Gastroesophageal sphincter (tissue), 4 donors: ENCODE measurements around the gene CDK9. TPM values are rescaled to one million over a fixed set of nuclear protein-coding genes. Genes with fewer than 3 reads are reported as not detected.

ENCODE experiments used
- ATAC-seq: fragments of 150-250 bp; one replicate; pipeline ENCODE4 v1.9.1; 2016; ENCODE audit warnings: mild to moderate bottlenecking, moderate library complexity
- H3K27ac ChIP-seq, 4 donors: fragments of 200-600 bp; sonication (generic) in 3 of 4; 1 replicate in 3 of 4; 2 replicates in 1 of 4; pipeline ENCODE4 v1.5.1; 2016 to 2019
- H3K27me3 ChIP-seq: fragments of 200-600 bp; sonication (generic); one replicate; pipeline ENCODE4 v1.5.1; 2019
- H3K36me3 ChIP-seq, 2 donors: fragments of 200-600 bp; sonication (generic); one replicate each; pipeline ENCODE4 v1.5.1; 2019; ENCODE audit warnings: control low read depth in 1 of 2
- H3K4me1 ChIP-seq, 3 donors: fragments of 200-600 bp; sonication (generic); 1 replicate in 2 of 3; 2 replicates in 1 of 3; pipeline ENCODE4 v1.5.1; 2016 to 2019; ENCODE audit warnings: control low read depth in 2 of 3
- H3K4me3 ChIP-seq, 2 donors: fragments of 200-600 bp; sonication (generic); one replicate each; pipeline ENCODE4 v1.5.1; 2019; ENCODE audit warnings: mild to moderate bottlenecking in 1 of 2, moderate library complexity in 1 of 2
- H3K9me3 ChIP-seq, 3 donors: fragments of 200-600 bp; sonication (generic); one replicate each; pipeline ENCODE4 v1.5.1; 2017 to 2019; ENCODE audit warnings: control low read depth in 2 of 3
- CTCF ChIP-seq, 4 experiments: fragments of 200-600 bp in 2 of 4; fragments of 450-650 bp in 2 of 4; sonication (generic) in 1 of 4; IDR thresholded peaks; one replicate each; pipeline ENCODE4 v1.5.1; 2017 to 2019; ENCODE audit warnings: antibody characterized with exemption in 4 of 4, mild to moderate bottlenecking in 2 of 4, moderate library complexity in 2 of 4
- EP300 ChIP-seq: sonication (generic); formaldehyde crosslinking; IDR thresholded peaks from one replicate; pipeline ENCODE4 v1.6.1; 2017; ENCODE audit warnings: antibody characterized with exemption, mild to moderate bottlenecking
- POLR2A ChIP-seq, 2 donors: fragments of 450-650 bp; IDR thresholded peaks; one replicate each; pipeline ENCODE4 v1.6.1; 2017; ENCODE audit warnings: antibody characterized with exemption in 2 of 2, mild to moderate bottlenecking in 2 of 2, moderate library complexity in 1 of 2
- POLR2AphosphoS5 ChIP-seq: sonication (generic); formaldehyde crosslinking; IDR thresholded peaks from one replicate; pipeline ENCODE4 v1.6.1; 2017; ENCODE audit warnings: antibody characterized with exemption
- WGBS, 2 donors: methylation state at CpG; one replicate each; pipeline ENCODE4 v1.1.5; 2018; ENCODE audit warnings: low coverage in 1 of 2; 5-methylcytosine and 5-hydroxymethylcytosine counted together
- total RNA-seq, 4 donors: library from RNA; depleted of rRNA; stranded (reverse); fragments of >200 nt; gene quantifications; one replicate each; pipeline ENCODE4 v1.1.0, GENCODE V29; 2016

Gene CDK9
- total RNA-seq, 4 donors from 2014 or later: 81.8 to 92.8 (median 86.5) TPM

GRCh38 chr9:127761491-127761956 is 24.3 kb upstream of the CDK9 start:
- H3K27ac ChIP-seq: peak overlapping the region in 3 of 4 donors; percentile 61 to 69 (median 68)
- peaks cover 0 to 29% (median 0%) of the 10 kb centered on the region in 3 donors for H3K4me1 ChIP-seq
- H3K9me3 ChIP-seq: no peaks in the 10 kb centered on the region
- no peaks in the 10 kb centered on the region for H3K36me3 ChIP-seq
- H3K4me3 ChIP-seq: peak overlapping the region in 1 of 2 donors; percentile 16
- TF ChIP-seq CTCF (IDR thresholded peaks at IDR 0.05): no peak
- TF ChIP-seq POLR2AphosphoS5: no peak
- no peak for TF ChIP-seq POLR2A (IDR thresholded peaks at IDR 0.05)
- TF ChIP-seq EP300: no peak
- peaks cover 61% of the 10 kb centered on the region for H3K27me3 ChIP-seq
- 38 to 55% methylated on average over 2 of the region's 5 CpGs for WGBS, 2 donors
- no peak for ATAC-seq

DNA sequence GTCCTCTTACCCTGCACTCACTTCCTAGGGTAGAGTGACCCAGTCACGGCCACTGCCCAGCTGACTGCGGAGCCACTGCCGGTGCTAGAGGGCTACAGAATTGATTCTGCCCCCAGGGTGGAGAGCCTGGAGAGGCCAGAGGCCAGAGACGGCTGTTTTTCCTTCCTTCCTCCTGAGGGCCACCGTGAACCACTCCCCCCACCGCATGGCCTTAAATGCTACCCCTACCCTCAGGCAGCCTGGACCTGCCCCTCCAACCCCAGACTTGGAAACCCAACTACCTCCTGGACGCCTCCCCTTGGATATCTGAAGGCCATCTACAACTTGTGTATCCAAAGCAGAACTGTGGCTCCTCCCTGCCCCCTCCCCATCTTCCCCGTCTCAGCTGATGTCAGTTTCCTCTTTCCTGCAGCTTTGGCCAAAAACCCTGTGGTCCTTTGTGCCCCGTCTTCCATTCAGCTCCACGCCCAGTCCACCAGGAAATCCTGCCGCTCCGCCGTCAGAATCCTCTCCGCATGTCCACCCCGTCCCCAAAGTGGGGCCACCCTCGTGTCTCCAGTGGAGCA is 23.6 kb upstream of the CDK9 start:
- peaks cover 59% of the 10 kb centered on the region for H3K27me3 ChIP-seq
- ATAC-seq: peak; percentile 72
- no peaks in the 10 kb centered on the region for H3K9me3 ChIP-seq
- peak overlapping the region in 3 of 4 donors; percentile 61 to 74 (median 69) for H3K27ac ChIP-seq
- TF ChIP-seq POLR2AphosphoS5: peak; percentile 18
- no peak for TF ChIP-seq EP300
- no peaks in the 10 kb centered on the region for H3K36me3 ChIP-seq
- peak overlapping the region in 1 of 2 donors; percentile 16 for H3K4me3 ChIP-seq
- peaks cover 0 to 36% (median 0%) of the 10 kb centered on the region in 3 donors for H3K4me1 ChIP-seq
- 26 to 30% methylated on average over 6 to 8 of the region's 16 CpGs for WGBS, 2 donors

DNA sequence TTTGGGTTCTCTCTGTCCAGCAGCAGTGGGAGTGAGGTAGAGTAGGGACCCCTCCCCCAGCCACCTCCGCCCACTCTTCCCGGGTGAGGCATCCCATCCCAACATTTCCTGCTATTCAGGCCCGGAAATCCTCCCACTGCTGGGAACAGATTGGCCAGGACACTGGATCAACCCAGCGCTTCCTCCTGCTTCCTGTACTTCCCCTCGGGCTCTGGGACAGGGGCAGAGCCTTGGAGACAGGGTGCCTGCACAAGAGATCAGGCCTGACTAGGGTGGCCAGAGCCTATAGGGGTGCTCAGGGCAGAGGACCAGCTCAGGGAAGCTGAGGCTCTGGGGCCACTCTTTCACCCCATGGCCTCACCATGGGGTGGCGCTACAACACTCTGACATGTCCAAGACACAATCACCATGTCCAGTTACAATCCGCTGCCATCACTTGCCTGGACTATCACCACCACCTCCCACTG is 21.9 kb upstream of the CDK9 start:
- peak; percentile 73 for ATAC-seq
- H3K27ac ChIP-seq: peak overlapping the region in 3 of 4 donors; percentile 61 to 74 (median 69)
- TF ChIP-seq EP300 (no peak), POLR2AphosphoS5 (peak; percentile 48), CTCF (IDR thresholded peaks at IDR 0.05) (peak in 2 of 4 experiments; percentile 4 to 47)
- peaks cover 58% of the 10 kb centered on the region for H3K27me3 ChIP-seq
- H3K4me1 ChIP-seq: peaks cover 0 to 49% (median 0%) of the 10 kb centered on the region in 3 donors
- H3K4me3 ChIP-seq: no peak overlapping the region
- no peaks in the 10 kb centered on the region for H3K9me3 ChIP-seq
- H3K36me3 ChIP-seq: no peaks in the 10 kb centered on the region
- WGBS, 2 donors: 50 to 52% methylated on average over 1 to 3 of the region's 7 CpGs

GRCh38 chr9:127765418-127765817 is 20.4 kb upstream of the CDK9 start:
- 90 to 100% methylated on average over 1 of the region's 1 CpG for WGBS, 2 donors
- Histone ChIP-seq H3K27ac (peak overlapping the region in 2 of 4 donors; percentile 68 to 69), H3K4me1 (peaks cover 0 to 56% (median 0%) of the 10 kb centered on the region in 3 donors), H3K9me3 (no peaks in the 10 kb centered on the region), H3K27me3 (peaks cover 52% of the 10 kb centered on the region), H3K36me3 (no peaks in the 10 kb centered on the region), H3K4me3 (no peak overlapping the region)
- ATAC-seq: no peak
- TF ChIP-seq POLR2AphosphoS5 (no peak), CTCF (IDR thresholded peaks at IDR 0.05) (no peak), POLR2A (IDR thresholded peaks at IDR 0.05) (no peak), EP300 (no peak)

- Histone ChIP-seq H3K9me3 (no peaks in the 10 kb centered on the region), H3K27me3 (peaks cover 34% of the 10 kb centered on the region), H3K4me3 (peak overlapping the region in 1 of 2 donors; percentile 55), H3K4me1 (peaks cover 0 to 58% (median 0%) of the 10 kb centered on the region in 3 donors), H3K36me3 (no peaks in the 10 kb centered on the region), H3K27ac (peak overlapping the region in 3 of 4 donors; percentile 65 to 73 (median 69))
- ATAC-seq: no peak
- no peak for TF ChIP-seq EP300
- TF ChIP-seq POLR2A (IDR thresholded peaks at IDR 0.05): no peak
- TF ChIP-seq CTCF (IDR thresholded peaks at IDR 0.05): no peak
- WGBS, 2 donors: 39% methylated on average over 2 of the region's 3 CpGs; no CpG with 5 or more reads in 1 of the 2 donors
These were observed 18.4 kb upstream of the CDK9 start for GRCh38 chr9:127767410-127767809.
